ENCODE results near the gene DOCK11. TPM values are rescaled to one million over a fixed set of nuclear protein-coding genes. Genes with fewer than 3 reads are reported as not detected.

Gene DOCK11
- total and polyA plus RNA-seq, 2 of the 4 experiments (the other 2 are of a cell fraction): 3.9 to 13.1 TPM

DNA sequence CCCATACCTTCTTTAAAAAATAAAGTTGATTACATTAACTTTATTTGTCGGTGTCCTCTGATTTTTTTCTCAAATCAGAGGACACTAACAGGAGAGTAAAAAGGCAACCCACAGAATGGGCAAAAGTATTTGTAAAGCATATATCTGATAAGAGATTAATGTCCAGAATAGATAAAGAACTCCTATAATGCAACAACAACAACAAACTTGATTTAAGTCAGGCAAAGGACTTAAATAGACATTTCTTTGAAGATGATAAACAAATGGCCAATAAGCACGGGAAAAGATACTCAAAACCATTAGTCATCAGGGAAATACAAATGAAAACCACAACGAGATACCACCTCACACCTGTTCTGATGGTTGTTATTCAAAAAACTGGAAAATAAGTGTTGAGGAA, 28.7 kb downstream of the DOCK11 start:
- Histone ChIP-seq H2AFZ (replicated peaks; ENCODE audit: low read length, poor library complexity) (no peak overlapping the region), H3K9me3 (ENCODE audit: control insufficient read depth, insufficient read depth, low read length) (no peaks in the 10 kb centered on the region), H2BK20ac (ENCODE audit: low read depth, low read length) (0 out of 2 replicates have a peak overlapping the region, but pooled peaks have one; percentile 30), H4K20me1 (ENCODE audit: insufficient read depth, low read length) (no peaks in the 10 kb centered on the region; the same call in 1 of the 2 replicates), H4K8ac (ENCODE audit: low read depth in 2 of 2, low read length in 2 of 2) (no peak overlapping the region), H3K4me2 (ENCODE audit: low read depth, low read length) (no peak overlapping the region), H2BK120ac (ENCODE audit: low read depth, low read length) (no peak overlapping the region), H4K5ac (ENCODE audit: low read depth, low read length) (no peak overlapping the region), H3K4me3 (ENCODE audit: insufficient read depth, low read depth, low read length) (no peak overlapping the region), H2BK15ac (ENCODE audit: low read depth, low read length) (no peak overlapping the region; the same call in 2 of the 3 replicates), H3K27ac (ENCODE audit: insufficient read depth, low read length) (no peak overlapping the region), H3K79me1 (ENCODE audit: low read depth in 1 of 2, low read length in 2 of 2) (peaks cover 5 to 9% of the 10 kb centered on the region in 2 experiments), H3K27me3 (ENCODE audit: control insufficient read depth, insufficient read depth, low read length) (no peaks in the 10 kb centered on the region), H3K9ac (ENCODE audit: low read depth, low read length) (no peak overlapping the region), H3K4ac (ENCODE audit: low read depth, low read length) (no peak overlapping the region), H3K36me3 (ENCODE audit: control insufficient read depth, insufficient read depth, low read length) (no peaks in the 10 kb centered on the region), H3K9me1 (ENCODE audit: insufficient read depth, low read length) (no peaks in the 10 kb centered on the region), H3K14ac (replicated peaks; ENCODE audit: low read depth, low read length) (no peak overlapping the region), H3K18ac (ENCODE audit: low read depth, low read length) (no peak overlapping the region), H3K4me1 (ENCODE audit: control insufficient read depth, insufficient read depth, low read length) (peaks cover 19% of the 10 kb centered on the region), H2BK5ac (ENCODE audit: low read depth, low read length, poor library complexity, severe bottlenecking) (no peak overlapping the region), H3K23ac (ENCODE audit: low read depth, low read length) (no peak overlapping the region), H2AK9ac (replicated peaks; ENCODE audit: low read depth, low read length, poor library complexity) (no peak overlapping the region), H2AK5ac (ENCODE audit: low read depth, low read length) (no peak overlapping the region), H3K56ac (ENCODE audit: extremely low read depth, insufficient read depth, low read length) (no peak overlapping the region), H4K91ac (ENCODE audit: insufficient read depth, low read depth, low read length) (no peak overlapping the region)
- in situ Hi-C loops (cut with MboI; ENCODE audit: low sequenced_read_pairs) (no loop called here), intact Hi-C loops (cut with micrococcal nuclease) (no loop called here), dilution Hi-C loops (cut with HindIII; ENCODE audit: low sequenced_read_pairs, unreplicated experiment) (no loop called here)
- no CpG with 5 or more reads among the region's 3 CpGs for WGBS, 2 experiments (ENCODE audit: extremely low coverage in 2 of 2, insufficient read length in 1 of 2)
- POLR2A ChIA-PET (ENCODE audit: unreplicated experiment): no interaction called here
- TF ChIP-seq MAZ (IDR thresholded peaks at IDR 0.05; ENCODE audit: borderline replicate concordance, low read depth, low read length) (no peak), POLR2A (IDR thresholded peaks at IDR 0.05; ENCODE audit: low read depth, low read length) (no peak), MXI1 (IDR thresholded peaks at IDR 0.05; ENCODE audit: borderline replicate concordance, low read depth, low read length) (no peak), SMC3 (IDR thresholded peaks at IDR 0.05; ENCODE audit: low read depth, low read length) (no peak), RAD21 (IDR thresholded peaks at IDR 0.05; ENCODE audit: low read length) (no peak), RCOR1 (IDR thresholded peaks at IDR 0.05; ENCODE audit: insufficient replicate concordance, low read length) (no peak), FOS (IDR thresholded peaks at IDR 0.05; ENCODE audit: low read depth, low read length) (no peak), CEBPB (IDR thresholded peaks at IDR 0.05; ENCODE audit: low read depth, low read length) (no peak), NFE2L2 (IDR thresholded peaks at IDR 0.05; ENCODE audit: low read depth, low read length) (no peak), MAFK (IDR thresholded peaks at IDR 0.05; ENCODE audit: low read depth, low read length) (no peak), BHLHE40 (IDR thresholded peaks at IDR 0.05; ENCODE audit: low read depth, low read length) (no peak), RFX5 (IDR thresholded peaks at IDR 0.05; ENCODE audit: low read depth, low read length) (no peak), CHD1 (IDR thresholded peaks at IDR 0.05; ENCODE audit: low read depth, low read length) (no peak)
- TF ChIP-seq, protein P1, sequence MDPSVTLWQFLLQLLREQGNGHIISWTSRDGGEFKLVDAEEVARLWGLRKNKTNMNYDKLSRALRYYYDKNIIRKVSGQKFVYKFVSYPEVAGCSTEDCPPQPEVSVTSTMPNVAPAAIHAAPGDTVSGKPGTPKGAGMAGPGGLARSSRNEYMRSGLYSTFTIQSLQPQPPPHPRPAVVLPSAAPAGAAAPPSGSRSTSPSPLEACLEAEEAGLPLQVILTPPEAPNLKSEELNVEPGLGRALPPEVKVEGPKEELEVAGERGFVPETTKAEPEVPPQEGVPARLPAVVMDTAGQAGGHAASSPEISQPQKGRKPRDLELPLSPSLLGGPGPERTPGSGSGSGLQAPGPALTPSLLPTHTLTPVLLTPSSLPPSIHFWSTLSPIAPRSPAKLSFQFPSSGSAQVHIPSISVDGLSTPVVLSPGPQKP (IDR thresholded peaks at IDR 0.05; ENCODE audit: borderline replicate concordance, low read depth, low read length): no peak
- TF ChIP-seq, protein P2, sequence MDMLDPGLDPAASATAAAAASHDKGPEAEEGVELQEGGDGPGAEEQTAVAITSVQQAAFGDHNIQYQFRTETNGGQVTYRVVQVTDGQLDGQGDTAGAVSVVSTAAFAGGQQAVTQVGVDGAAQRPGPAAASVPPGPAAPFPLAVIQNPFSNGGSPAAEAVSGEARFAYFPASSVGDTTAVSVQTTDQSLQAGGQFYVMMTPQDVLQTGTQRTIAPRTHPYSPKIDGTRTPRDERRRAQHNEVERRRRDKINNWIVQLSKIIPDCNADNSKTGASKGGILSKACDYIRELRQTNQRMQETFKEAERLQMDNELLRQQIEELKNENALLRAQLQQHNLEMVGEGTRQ (IDR thresholded peaks at IDR 0.05; ENCODE audit: low read depth, low read length): no peak
- TF ChIP-seq, protein P3, sequence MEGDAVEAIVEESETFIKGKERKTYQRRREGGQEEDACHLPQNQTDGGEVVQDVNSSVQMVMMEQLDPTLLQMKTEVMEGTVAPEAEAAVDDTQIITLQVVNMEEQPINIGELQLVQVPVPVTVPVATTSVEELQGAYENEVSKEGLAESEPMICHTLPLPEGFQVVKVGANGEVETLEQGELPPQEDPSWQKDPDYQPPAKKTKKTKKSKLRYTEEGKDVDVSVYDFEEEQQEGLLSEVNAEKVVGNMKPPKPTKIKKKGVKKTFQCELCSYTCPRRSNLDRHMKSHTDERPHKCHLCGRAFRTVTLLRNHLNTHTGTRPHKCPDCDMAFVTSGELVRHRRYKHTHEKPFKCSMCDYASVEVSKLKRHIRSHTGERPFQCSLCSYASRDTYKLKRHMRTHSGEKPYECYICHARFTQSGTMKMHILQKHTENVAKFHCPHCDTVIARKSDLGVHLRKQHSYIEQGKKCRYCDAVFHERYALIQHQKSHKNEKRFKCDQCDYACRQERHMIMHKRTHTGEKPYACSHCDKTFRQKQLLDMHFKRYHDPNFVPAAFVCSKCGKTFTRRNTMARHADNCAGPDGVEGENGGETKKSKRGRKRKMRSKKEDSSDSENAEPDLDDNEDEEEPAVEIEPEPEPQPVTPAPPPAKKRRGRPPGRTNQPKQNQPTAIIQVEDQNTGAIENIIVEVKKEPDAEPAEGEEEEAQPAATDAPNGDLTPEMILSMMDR (conservative IDR thresholded peaks at IDR 0.05; ENCODE audit: low read depth, low read length): no peak
- CTCF ChIA-PET: no interaction called here
- BruUV-seq (replicated peaks): no TSS peak
- DNase-seq (no peak), ATAC-seq (ENCODE audit: low read depth) (no peak)
